HEK293 (cell line): Measurements from ENCODE around the gene WDR7.

Experiments used
- CTCF ChIA-PET: fragments of 350-600 bp; formaldehyde crosslinking; extraction: SDS; loops from one replicate; lab custom pipeline; 2021; ENCODE audit warnings: antibody characterized with exemption; lab: Yijun Ruan, JAX
- POLR2A ChIA-PET: fragments of 300-600 bp; formaldehyde crosslinking; extraction: SDS; loops from one replicate; lab custom pipeline; 2020; ENCODE audit warnings: antibody characterized with exemption, inconsistent platforms; lab: Yijun Ruan, JAX
- H3K27ac ChIP-seq: fragments of 200-500 bp; sonication (Bioruptor generic); 2 replicates; pipeline ENCODE4 v1.5.1; 2014; ENCODE audit warnings: low read depth, low read length, control low read depth, inconsistent platforms; ENCODE audit errors: extremely low read depth
- H3K36me3 ChIP-seq, 2 experiments: fragments of 200-500 bp in 1 of 2; sonication (Bioruptor generic) in 1 of 2; 1 replicate in 1 of 2; 2 replicates in 1 of 2; pipeline ENCODE4 v1.5.1; 2014 to 2017; ENCODE audit warnings: inconsistent platforms in 2 of 2, low read length in 2 of 2; ENCODE audit not compliant: control insufficient read depth in 2 of 2, insufficient read depth in 1 of 2
- H3K4me1 ChIP-seq: fragments of 200-500 bp; sonication (Bioruptor generic); 2 replicates; pipeline ENCODE4 v1.5.1; 2014; ENCODE audit warnings: mild to moderate bottlenecking, low read length, inconsistent platforms; ENCODE audit not compliant: control insufficient read depth, insufficient read depth
- H3K4me3 ChIP-seq: 2 replicates; pipeline ENCODE4 v1.5.1; 2011; ENCODE audit warnings: low read depth, mild to moderate bottlenecking, control low read depth, low read length, moderate library complexity
- H3K9me3 ChIP-seq: fragments of 200-500 bp; sonication (Bioruptor generic); 2 replicates; pipeline ENCODE4 v1.5.1; 2014; ENCODE audit warnings: low read depth, low read length, inconsistent platforms; ENCODE audit not compliant: control insufficient read depth, insufficient read depth
- CTCF ChIP-seq: fragments of 450-650 bp; formaldehyde crosslinking; IDR thresholded peaks from 2 replicates; pipeline ENCODE4 v1.5.1; 2016; ENCODE audit warnings: missing biosample characterization, missing genetic modification characterization
- EGR2 ChIP-seq: fragments of 450-650 bp; formaldehyde crosslinking; IDR thresholded peaks from 2 replicates; pipeline ENCODE4 v1.5.1; 2016; ENCODE audit warnings: low read depth, missing biosample characterization, missing genetic modification characterization
- HOXA7 ChIP-seq: sonication (generic); formaldehyde crosslinking; IDR thresholded peaks from 2 replicates; pipeline ENCODE4 v1.8.1; 2022; ENCODE audit warnings: missing genetic modification reagents, borderline replicate concordance
- INSM2 ChIP-seq: fragments of 450-650 bp; formaldehyde crosslinking; IDR thresholded peaks from 2 replicates; pipeline ENCODE4 v1.5.1; 2016; ENCODE audit warnings: missing biosample characterization, missing genetic modification characterization
- KLF8 ChIP-seq: fragments of 450-650 bp; formaldehyde crosslinking; IDR thresholded peaks from 2 replicates; pipeline ENCODE4 v1.5.1; 2016; ENCODE audit warnings: missing biosample characterization, missing genetic modification characterization
- KLF9 ChIP-seq: fragments of 450-650 bp; formaldehyde crosslinking; IDR thresholded peaks from 2 replicates; pipeline ENCODE4 v1.5.1; 2016; ENCODE audit warnings: missing biosample characterization, missing genetic modification characterization, low read depth
- PRDM1 ChIP-seq: fragments of 450-650 bp; formaldehyde crosslinking; IDR thresholded peaks from 2 replicates; pipeline ENCODE4; 2016; ENCODE audit warnings: missing biosample characterization, missing genetic modification characterization
- PRDM6 ChIP-seq: fragments of 450-650 bp; formaldehyde crosslinking; IDR thresholded peaks from 2 replicates; pipeline ENCODE4 v1.5.1; 2017; ENCODE audit warnings: missing biosample characterization, missing genetic modification characterization
- SCRT2 ChIP-seq: fragments of 450-650 bp; formaldehyde crosslinking; IDR thresholded peaks from 2 replicates; pipeline ENCODE4 v1.5.1; 2016; ENCODE audit warnings: missing biosample characterization, missing genetic modification characterization
- ZBTB6 ChIP-seq: fragments of 450-650 bp; formaldehyde crosslinking; IDR thresholded peaks from 2 replicates; pipeline ENCODE4 v1.5.1; 2017; ENCODE audit warnings: missing biosample characterization, missing genetic modification characterization
- ZFP3 ChIP-seq: fragments of 450-650 bp; formaldehyde crosslinking; IDR thresholded peaks from 2 replicates; pipeline ENCODE4 v1.5.1; 2016; ENCODE audit warnings: low read depth, missing biosample characterization, missing genetic modification characterization
- ZNF10 ChIP-seq: fragments of 450-650 bp; formaldehyde crosslinking; IDR thresholded peaks from 2 replicates; pipeline ENCODE4 v1.5.1; 2017; ENCODE audit warnings: missing biosample characterization, missing genetic modification characterization
- ZNF354C ChIP-seq: fragments of 450-650 bp; formaldehyde crosslinking; IDR thresholded peaks from 2 replicates; pipeline ENCODE4 v1.5.1; 2016; ENCODE audit warnings: missing biosample characterization, missing genetic modification characterization, low read depth, borderline replicate concordance
- ZNF37A ChIP-seq: fragments of 450-650 bp; IDR thresholded peaks from 2 replicates; pipeline ENCODE4 v1.5.1; 2018; ENCODE audit warnings: missing biosample characterization, missing genetic modification characterization
- ZNF423 ChIP-seq: fragments of 450-650 bp; formaldehyde crosslinking; IDR thresholded peaks from 2 replicates; pipeline ENCODE4 v1.5.1; 2016; ENCODE audit warnings: missing biosample characterization, missing genetic modification characterization
- ZNF426 ChIP-seq: fragments of 450-650 bp; formaldehyde crosslinking; IDR thresholded peaks from 2 replicates; pipeline ENCODE4 v1.5.1; 2017; ENCODE audit warnings: missing biosample characterization, missing genetic modification characterization, mild to moderate bottlenecking, inconsistent platforms, moderate library complexity
- ZNF560 ChIP-seq: fragments of 450-650 bp; formaldehyde crosslinking; IDR thresholded peaks from 2 replicates; pipeline ENCODE4 v1.5.1; 2017; ENCODE audit warnings: missing biosample characterization, missing genetic modification characterization, borderline replicate concordance
- ZNF610 ChIP-seq: fragments of 450-650 bp; formaldehyde crosslinking; IDR thresholded peaks from 2 replicates; pipeline ENCODE4 v1.5.1; 2016; ENCODE audit warnings: missing biosample characterization, missing genetic modification characterization, borderline replicate concordance
- ZNF658 ChIP-seq: fragments of 450-650 bp; formaldehyde crosslinking; IDR thresholded peaks from 2 replicates; pipeline ENCODE4; 2016; ENCODE audit warnings: missing biosample characterization, missing genetic modification characterization
- ZNF670 ChIP-seq: fragments of 450-650 bp; formaldehyde crosslinking; IDR thresholded peaks from 2 replicates; pipeline ENCODE4 v1.5.1; 2016; ENCODE audit warnings: missing biosample characterization, missing genetic modification characterization, low read depth
- ZNF776 ChIP-seq: fragments of 450-650 bp; formaldehyde crosslinking; IDR thresholded peaks from 2 replicates; pipeline ENCODE4 v1.5.0; 2017; ENCODE audit warnings: missing biosample characterization, missing genetic modification characterization, borderline replicate concordance
- ZSCAN23 ChIP-seq: fragments of 450-650 bp; formaldehyde crosslinking; IDR thresholded peaks from 2 replicates; pipeline ENCODE4 v1.5.1; 2016; ENCODE audit warnings: missing biosample characterization, missing genetic modification characterization

WDR7 gene

GRCh38 chr18:56795381-56795780, 144.2 kb downstream of the WDR7 start:
- Histone ChIP-seq H3K27ac (no peak overlapping the region), H3K4me3 (no peak overlapping the region), H3K36me3 (peaks cover 0 to 4% of the 10 kb centered on the region in 2 experiments; a peak in 1 of 3 replicates), H3K9me3 (no peaks in the 10 kb centered on the region), H3K4me1 (peaks cover 7% of the 10 kb centered on the region)
- POLR2A ChIA-PET = no interaction called here
- TF ChIP-seq ZNF426 (tag by site-specific recombination) (no peak), SCRT2 (tag by site-specific recombination) (no peak), ZSCAN23 (tag by site-specific recombination) (no peak), ZFP3 (tag by site-specific recombination) (no peak), ZNF354C (tag by site-specific recombination) (no peak), ZNF560 (tag by site-specific recombination) (no peak), CTCF (tag by site-specific recombination) (no peak), PRDM1 (no peak), ZNF37A (tag by site-specific recombination) (no peak), EGR2 (tag by site-specific recombination) (no peak), ZNF423 (tag by site-specific recombination) (no peak), ZNF10 (tag by site-specific recombination) (no peak), ZNF776 (tag by site-specific recombination) (no peak), ZNF610 (tag by site-specific recombination) (no peak), KLF8 (no peak)
- CTCF ChIA-PET = interaction anchor here (0.5 kb wide), 1 partner anchor 12 kb away, joined by 3 read pairs; no protein-coding TSS in a partner anchor

- TF ChIP-seq INSM2 (tag by site-specific recombination) = no peak
- no peak for TF ChIP-seq KLF9 (tag by site-specific recombination)
- 0 out of 2 replicates have a peak, but pooled peaks have one; percentile 12 for TF ChIP-seq PRDM6 (tag by site-specific recombination)
- no peak for TF ChIP-seq ZBTB6 (tag by site-specific recombination)
- no peak for TF ChIP-seq ZNF670 (tag by site-specific recombination)
- no peak for TF ChIP-seq HOXA7 (CRISPR knock-in tag)
- no peak for TF ChIP-seq ZNF658 (tag by site-specific recombination)
- CTCF ChIA-PET = interaction anchor here (0.7 kb wide), 1 partner anchor 10 kb away, joined by 4 read pairs; no protein-coding TSS in a partner anchor
- H3K36me3 ChIP-seq = no peaks in the 10 kb centered on the region
- H3K4me3 ChIP-seq = no peak overlapping the region
- POLR2A ChIA-PET = no interaction called here
- no peak overlapping the region for H3K27ac ChIP-seq
- H3K4me1 ChIP-seq = peaks cover 7% of the 10 kb centered on the region
- H3K9me3 ChIP-seq = no peaks in the 10 kb centered on the region
These were observed 148.6 kb downstream of the WDR7 start for GRCh38 chr18:56799756-56800155.
